Uterus (tissue), 2 donors: Measurements from ENCODE around the gene FAM110A.
"Not testable (repeated sequence)": the region's sequence is repeated elsewhere in the genome, so short reads cannot be mapped to it uniquely, and the experiment has no call there.

Experiments
- CTCF ChIP-seq, 4 experiments: fragments of 200-600 bp in 2 of 4; fragments of 450-650 bp in 2 of 4; sonication (generic) in 2 of 4; IDR thresholded peaks; one replicate each; pipeline ENCODE4 v1.5.1; 2016 to 2019; ENCODE audit warnings: antibody characterized with exemption in 4 of 4, mild to moderate bottlenecking in 2 of 4, moderate library complexity in 1 of 4
- POLR2A ChIP-seq, 2 donors: fragments of 450-650 bp; IDR thresholded peaks; one replicate each; pipeline ENCODE4 v1.6.1; 2016; ENCODE audit warnings: antibody characterized with exemption in 2 of 2, mild to moderate bottlenecking in 1 of 2, moderate library complexity in 1 of 2

- not testable (repeated sequence) for TF ChIP-seq CTCF, POLR2A (IDR thresholded peaks at IDR 0.05)
Measured at GRCh38 chr20:798746-799145, 34.8 kb upstream of the FAM110A start.
